ENCODE data around the gene ZNF350. TPM values are rescaled to one million over a fixed set of nuclear protein-coding genes. Genes with fewer than 3 reads are reported as not detected.
A peak's percentile ranks its signal among the peaks of the same experiment; 100 is the strongest.

ZNF350 gene
- total and polyA plus RNA-seq, 2 of the 13 experiments (the other 11 are each of a cell fraction or from before 2014, with no cell fraction given) = 3.7 to 6.9 TPM

DNA sequence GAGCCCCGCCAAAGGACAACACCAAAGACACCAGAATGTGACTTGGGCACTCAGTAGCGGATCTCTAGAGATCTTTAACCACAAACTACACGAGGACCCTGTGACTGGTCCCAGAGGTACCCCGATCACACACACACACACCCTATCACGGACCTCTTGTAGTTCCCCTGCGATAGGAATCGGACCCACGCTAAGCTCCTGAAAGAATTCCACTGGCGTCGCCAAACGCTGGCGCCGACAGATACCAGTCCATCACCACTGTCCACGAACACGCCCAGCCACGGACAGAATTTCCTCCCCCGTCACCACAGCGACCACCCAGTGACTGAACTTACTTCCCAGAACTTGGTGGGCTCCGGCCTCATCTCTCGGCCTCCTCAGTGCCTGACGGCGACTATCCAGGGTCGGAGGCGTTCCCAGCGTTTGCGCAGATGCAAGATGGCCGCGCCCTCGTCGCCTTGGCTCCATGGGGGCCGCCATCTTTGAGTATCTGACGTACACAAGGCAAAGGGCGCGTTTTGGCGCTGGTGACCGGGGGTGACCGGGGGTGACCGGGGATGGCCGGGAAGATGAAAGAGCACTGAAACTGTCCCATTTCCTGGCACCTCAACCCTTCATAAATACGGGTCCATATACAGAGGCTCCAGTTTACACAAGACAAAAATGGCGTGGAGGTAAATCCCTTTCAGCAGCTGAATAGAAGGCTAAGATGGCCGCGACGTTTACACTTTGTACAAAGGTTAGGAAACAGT is 21.3 kb upstream of the ZNF350 start, which contains the start of gene ZNF615 (continued):
- TF ChIP-seq, protein P1, sequence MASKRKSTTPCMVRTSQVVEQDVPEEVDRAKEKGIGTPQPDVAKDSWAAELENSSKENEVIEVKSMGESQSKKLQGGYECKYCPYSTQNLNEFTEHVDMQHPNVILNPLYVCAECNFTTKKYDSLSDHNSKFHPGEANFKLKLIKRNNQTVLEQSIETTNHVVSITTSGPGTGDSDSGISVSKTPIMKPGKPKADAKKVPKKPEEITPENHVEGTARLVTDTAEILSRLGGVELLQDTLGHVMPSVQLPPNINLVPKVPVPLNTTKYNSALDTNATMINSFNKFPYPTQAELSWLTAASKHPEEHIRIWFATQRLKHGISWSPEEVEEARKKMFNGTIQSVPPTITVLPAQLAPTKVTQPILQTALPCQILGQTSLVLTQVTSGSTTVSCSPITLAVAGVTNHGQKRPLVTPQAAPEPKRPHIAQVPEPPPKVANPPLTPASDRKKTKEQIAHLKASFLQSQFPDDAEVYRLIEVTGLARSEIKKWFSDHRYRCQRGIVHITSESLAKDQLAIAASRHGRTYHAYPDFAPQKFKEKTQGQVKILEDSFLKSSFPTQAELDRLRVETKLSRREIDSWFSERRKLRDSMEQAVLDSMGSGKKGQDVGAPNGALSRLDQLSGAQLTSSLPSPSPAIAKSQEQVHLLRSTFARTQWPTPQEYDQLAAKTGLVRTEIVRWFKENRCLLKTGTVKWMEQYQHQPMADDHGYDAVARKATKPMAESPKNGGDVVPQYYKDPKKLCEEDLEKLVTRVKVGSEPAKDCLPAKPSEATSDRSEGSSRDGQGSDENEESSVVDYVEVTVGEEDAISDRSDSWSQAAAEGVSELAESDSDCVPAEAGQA (IDR thresholded peaks at IDR 0.05; ENCODE audit: low read depth) = peak; percentile 79
- TF ChIP-seq, protein P1 (CRISPR knock-in tag; IDR thresholded peaks at IDR 0.05; ENCODE audit: borderline replicate concordance) = no peak
- TF ChIP-seq SMARCE1 (IDR thresholded peaks at IDR 0.05; ENCODE audit: borderline replicate concordance) (no peak), SNRNP70 (IDR thresholded peaks at IDR 0.05; ENCODE audit: low read depth, low read length) (no peak), CEBPB (IDR thresholded peaks at IDR 0.05; ENCODE audit: borderline replicate concordance, low read depth, low read length) (no peak), ZNF430 (CRISPR knock-in tag; IDR thresholded peaks at IDR 0.05) (peak; percentile 59; the same call in 1 of the 2 replicates), BORCS8-MEF2B (CRISPR knock-in tag; IDR thresholded peaks at IDR 0.05) (0 out of 2 replicates have a peak, but pooled peaks have one; percentile 55), ZFAT (CRISPR knock-in tag; conservative IDR thresholded peaks at IDR 0.05) (no peak), TCF12 (IDR thresholded peaks at IDR 0.05) (no peak), TCF12 (CRISPR knock-in tag; IDR thresholded peaks at IDR 0.05) (no peak), ZNF12 (CRISPR knock-in tag; IDR thresholded peaks at IDR 0.05) (no peak), ONECUT2 (CRISPR knock-in tag; IDR thresholded peaks at IDR 0.05) (no peak), MAFF (IDR thresholded peaks at IDR 0.05; ENCODE audit: low read depth, low read length) (no peak), ZNF33A (CRISPR knock-in tag; IDR thresholded peaks at IDR 0.05; ENCODE audit: borderline replicate concordance) (0 out of 2 replicates have a peak, but pooled peaks have one; percentile 30), RFX5 (IDR thresholded peaks at IDR 0.05; ENCODE audit: low read depth, low read length) (no peak), MED8 (CRISPR knock-in tag; IDR thresholded peaks at IDR 0.05; ENCODE audit: insufficient replicate concordance) (peak; percentile 58), POLR2AphosphoS2 (IDR thresholded peaks at IDR 0.05; ENCODE audit: low read depth, low read length) (no peak), ATRX (CRISPR knock-in tag; IDR thresholded peaks at IDR 0.05; ENCODE audit: borderline replicate concordance) (no peak)
- TF ChIP-seq, protein P2, sequence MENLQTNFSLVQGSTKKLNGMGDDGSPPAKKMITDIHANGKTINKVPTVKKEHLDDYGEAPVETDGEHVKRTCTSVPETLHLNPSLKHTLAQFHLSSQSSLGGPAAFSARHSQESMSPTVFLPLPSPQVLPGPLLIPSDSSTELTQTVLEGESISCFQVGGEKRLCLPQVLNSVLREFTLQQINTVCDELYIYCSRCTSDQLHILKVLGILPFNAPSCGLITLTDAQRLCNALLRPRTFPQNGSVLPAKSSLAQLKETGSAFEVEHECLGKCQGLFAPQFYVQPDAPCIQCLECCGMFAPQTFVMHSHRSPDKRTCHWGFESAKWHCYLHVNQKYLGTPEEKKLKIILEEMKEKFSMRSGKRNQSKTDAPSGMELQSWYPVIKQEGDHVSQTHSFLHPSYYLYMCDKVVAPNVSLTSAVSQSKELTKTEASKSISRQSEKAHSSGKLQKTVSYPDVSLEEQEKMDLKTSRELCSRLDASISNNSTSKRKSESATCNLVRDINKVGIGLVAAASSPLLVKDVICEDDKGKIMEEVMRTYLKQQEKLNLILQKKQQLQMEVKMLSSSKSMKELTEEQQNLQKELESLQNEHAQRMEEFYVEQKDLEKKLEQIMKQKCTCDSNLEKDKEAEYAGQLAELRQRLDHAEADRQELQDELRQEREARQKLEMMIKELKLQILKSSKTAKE (CRISPR knock-in tag; IDR thresholded peaks at IDR 0.05; ENCODE audit: borderline replicate concordance) = no peak
- TF ChIP-seq, protein P3, sequence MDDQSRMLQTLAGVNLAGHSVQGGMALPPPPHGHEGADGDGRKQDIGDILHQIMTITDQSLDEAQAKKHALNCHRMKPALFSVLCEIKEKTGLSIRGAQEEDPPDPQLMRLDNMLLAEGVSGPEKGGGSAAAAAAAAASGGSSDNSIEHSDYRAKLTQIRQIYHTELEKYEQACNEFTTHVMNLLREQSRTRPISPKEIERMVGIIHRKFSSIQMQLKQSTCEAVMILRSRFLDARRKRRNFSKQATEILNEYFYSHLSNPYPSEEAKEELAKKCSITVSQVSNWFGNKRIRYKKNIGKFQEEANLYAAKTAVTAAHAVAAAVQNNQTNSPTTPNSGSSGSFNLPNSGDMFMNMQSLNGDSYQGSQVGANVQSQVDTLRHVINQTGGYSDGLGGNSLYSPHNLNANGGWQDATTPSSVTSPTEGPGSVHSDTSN (CRISPR knock-in tag; IDR thresholded peaks at IDR 0.05; ENCODE audit: borderline replicate concordance) = no peak
- TF ChIP-seq, protein P4, sequence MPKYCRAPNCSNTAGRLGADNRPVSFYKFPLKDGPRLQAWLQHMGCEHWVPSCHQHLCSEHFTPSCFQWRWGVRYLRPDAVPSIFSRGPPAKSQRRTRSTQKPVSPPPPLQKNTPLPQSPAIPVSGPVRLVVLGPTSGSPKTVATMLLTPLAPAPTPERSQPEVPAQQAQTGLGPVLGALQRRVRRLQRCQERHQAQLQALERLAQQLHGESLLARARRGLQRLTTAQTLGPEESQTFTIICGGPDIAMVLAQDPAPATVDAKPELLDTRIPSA (CRISPR knock-in tag; IDR thresholded peaks at IDR 0.05; ENCODE audit: borderline replicate concordance) = no peak

Data from HepG2 (cell line).